A673 (cell line): ENCODE data around the gene TUT1. TPM values are rescaled to one million over a fixed set of nuclear protein-coding genes. Genes with fewer than 3 reads are reported as not detected.

Source experiments
- BruUV-seq: library from RNA; stranded (reverse); fragments of 400-500 nt; replicated peaks from 2 replicates; lab custom pipeline; 2021; lab: Mats Ljungman, UMichigan
- CTCF ChIA-PET: fragments of 300-600 bp; sonication (Branson Sonifier 250); formaldehyde crosslinking; loops from one replicate; lab custom pipeline; 2022; ENCODE audit warnings: antibody characterized with exemption; lab: Charles Lee
- POLR2A ChIA-PET: fragments of 300-600 bp; sonication (Branson Sonifier 250); formaldehyde crosslinking; loops from one replicate; lab custom pipeline; 2022; ENCODE audit warnings: antibody characterized with exemption; ENCODE audit not compliant: low non-redundant PET; lab: Charles Lee
- DNase-seq: peaks from one replicate; pipeline ENCODE4 v3.0.0-alpha.2; 2015; ENCODE audit warnings: low spot score
- H3K27ac ChIP-seq: fragments of 200-600 bp; sonication (generic); 2 replicates; pipeline ENCODE4 v1.5.1; 2016; ENCODE audit warnings: mixed run types, low read depth, mild to moderate bottlenecking, mixed read lengths, antibody characterized with exemption, low read length; ENCODE audit not compliant: poor library complexity, severe bottlenecking
- H3K27me3 ChIP-seq: fragments of 200-600 bp; sonication (generic); replicated peaks from 2 replicates; pipeline ENCODE4 v1.6.1; 2017; ENCODE audit warnings: mixed run types, low read depth, mild to moderate bottlenecking, mixed read lengths, antibody characterized with exemption, low read length; ENCODE audit not compliant: insufficient read depth, poor library complexity
- H3K36me3 ChIP-seq: fragments of 200-600 bp; sonication (generic); 2 replicates; pipeline ENCODE4 v1.6.1; 2016; ENCODE audit warnings: mixed run types, mild to moderate bottlenecking, mixed read lengths, antibody characterized with exemption, low read length; ENCODE audit not compliant: insufficient read depth, poor library complexity, severe bottlenecking
- H3K4me1 ChIP-seq: fragments of 200-600 bp; sonication (generic); 2 replicates; pipeline ENCODE4 v1.6.1; 2017; ENCODE audit warnings: mixed run types, mild to moderate bottlenecking, mixed read lengths, antibody characterized with exemption, low read length; ENCODE audit not compliant: insufficient read depth, poor library complexity, severe bottlenecking
- H3K4me3 ChIP-seq: fragments of 200-600 bp; sonication (generic); 2 replicates; pipeline ENCODE4 v1.5.1; 2016; ENCODE audit warnings: low read depth, mixed run types, mild to moderate bottlenecking, mixed read lengths, low read length; ENCODE audit not compliant: poor library complexity, severe bottlenecking
- H3K9me3 ChIP-seq: fragments of 200-600 bp; sonication (generic); 2 replicates; pipeline ENCODE4 v1.6.1; 2016; ENCODE audit warnings: mixed run types, low read depth, mild to moderate bottlenecking, mixed read lengths, antibody characterized with exemption, low read length; ENCODE audit not compliant: poor library complexity, severe bottlenecking
- EZH2 ChIP-seq: fragments of 200-600 bp; sonication (generic); IDR thresholded peaks from 2 replicates; pipeline ENCODE4 v1.6.1; 2017; ENCODE audit warnings: borderline replicate concordance, low read depth, mild to moderate bottlenecking, mixed read lengths, antibody characterized with exemption, low read length; ENCODE audit not compliant: poor library complexity, severe bottlenecking
- intact Hi-C: fragments of 100-400 bp; cut with micrococcal nuclease; formaldehyde crosslinking; loops from one replicate; pipeline ENCODE4 v1.10.0; 2022; ENCODE audit not compliant: unreplicated experiment
- total RNA-seq: library from RNA; stranded (reverse); gene quantifications from 2 replicates; pipeline ENCODE4 v1.2.3, GENCODE V29; 2021
- TF ChIP-seq, protein P1 (sequence below): fragments of 300-800, 200-600 bp; sonication (generic); conservative IDR thresholded peaks from 2 replicates; pipeline ENCODE4 v1.5.1; 2017; ENCODE audit warnings: low read depth, mild to moderate bottlenecking, antibody characterized with exemption, low read length, moderate library complexity, mixed read lengths

TUT1 gene
- total RNA-seq, 1 experiment from 2014 or later: 27.6 TPM

GRCh38 chr11:62555464-62556107 is 35.7 kb downstream of the TUT1 start:
- Histone ChIP-seq H3K4me1 (peaks cover 84% of the 10 kb centered on the region), H3K27ac (peak overlapping the region; percentile 77), H3K27me3 (no peaks in the 10 kb centered on the region), H3K36me3 (peaks cover 39% of the 10 kb centered on the region), H3K9me3 (no peaks in the 10 kb centered on the region), H3K4me3 (no peak overlapping the region)
- CTCF ChIA-PET: interaction anchor here (1.2 kb wide), 1 partner anchor 13 kb away, joined by 4 read pairs; no protein-coding TSS in a partner anchor
- no peak for DNase-seq
- no peak for TF ChIP-seq EZH2
- TF ChIP-seq, protein P1, sequence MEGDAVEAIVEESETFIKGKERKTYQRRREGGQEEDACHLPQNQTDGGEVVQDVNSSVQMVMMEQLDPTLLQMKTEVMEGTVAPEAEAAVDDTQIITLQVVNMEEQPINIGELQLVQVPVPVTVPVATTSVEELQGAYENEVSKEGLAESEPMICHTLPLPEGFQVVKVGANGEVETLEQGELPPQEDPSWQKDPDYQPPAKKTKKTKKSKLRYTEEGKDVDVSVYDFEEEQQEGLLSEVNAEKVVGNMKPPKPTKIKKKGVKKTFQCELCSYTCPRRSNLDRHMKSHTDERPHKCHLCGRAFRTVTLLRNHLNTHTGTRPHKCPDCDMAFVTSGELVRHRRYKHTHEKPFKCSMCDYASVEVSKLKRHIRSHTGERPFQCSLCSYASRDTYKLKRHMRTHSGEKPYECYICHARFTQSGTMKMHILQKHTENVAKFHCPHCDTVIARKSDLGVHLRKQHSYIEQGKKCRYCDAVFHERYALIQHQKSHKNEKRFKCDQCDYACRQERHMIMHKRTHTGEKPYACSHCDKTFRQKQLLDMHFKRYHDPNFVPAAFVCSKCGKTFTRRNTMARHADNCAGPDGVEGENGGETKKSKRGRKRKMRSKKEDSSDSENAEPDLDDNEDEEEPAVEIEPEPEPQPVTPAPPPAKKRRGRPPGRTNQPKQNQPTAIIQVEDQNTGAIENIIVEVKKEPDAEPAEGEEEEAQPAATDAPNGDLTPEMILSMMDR: no peak
- BruUV-seq: no TSS peak
- POLR2A ChIA-PET: interaction anchor here (0.7 kb wide), 1 partner anchor 470 kb away, joined by 4 read pairs; no protein-coding TSS in a partner anchor
- intact Hi-C loops: no loop called here

DNA sequence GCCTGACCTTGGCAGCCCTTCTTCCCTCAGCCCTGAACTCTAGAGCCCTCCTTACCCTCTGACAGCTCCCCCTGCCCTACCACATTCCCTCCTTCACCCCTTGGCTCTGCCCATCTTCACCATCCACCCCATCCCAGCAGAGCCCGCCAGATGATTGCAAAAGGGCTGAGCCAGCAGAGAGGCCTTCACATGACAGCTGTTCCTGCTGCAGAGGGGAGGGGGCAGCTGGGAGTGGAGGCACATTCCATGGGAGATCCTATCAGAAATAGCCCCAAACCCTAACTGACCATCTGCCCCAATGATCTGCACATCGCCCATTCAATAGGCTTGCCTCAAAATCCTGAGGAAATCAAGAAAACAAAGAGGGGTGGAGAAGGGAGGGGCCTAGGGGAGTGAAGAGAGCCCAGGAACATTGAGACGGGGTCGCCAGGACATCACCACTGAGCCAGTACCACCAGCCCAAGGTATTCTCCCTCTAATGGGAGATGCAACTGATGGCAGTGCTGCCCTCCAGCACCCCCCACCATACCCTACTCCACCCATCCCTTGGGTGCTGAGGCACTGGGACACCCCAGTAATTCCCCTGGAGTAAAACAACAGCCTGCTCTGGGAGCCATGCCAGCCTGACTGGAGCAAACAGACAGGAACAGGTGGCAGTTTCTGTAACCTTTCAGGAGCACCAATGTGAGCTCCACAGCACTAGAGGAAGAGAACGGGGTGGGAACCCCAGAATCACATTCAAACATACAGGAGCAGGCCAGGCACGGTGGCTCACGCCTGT is 36.7 kb downstream of the TUT1 start:
- Histone ChIP-seq H3K36me3 (peaks cover 29% of the 10 kb centered on the region), H3K4me3 (no peak overlapping the region), H3K4me1 (peaks cover 74% of the 10 kb centered on the region), H3K27ac (peak overlapping the region; percentile 90), H3K9me3 (no peaks in the 10 kb centered on the region), H3K27me3 (no peaks in the 10 kb centered on the region)
- no peak for TF ChIP-seq EZH2
- TF ChIP-seq, protein P1: no peak
- POLR2A ChIA-PET: no interaction called here
- BruUV-seq: no TSS peak
- intact Hi-C loops: no loop called here
- CTCF ChIA-PET: interaction anchor here (0.6 to 2.5 kb wide), 3 partner anchors 12 to 66 kb away, joined by 4 to 14 read pairs (median 6); no protein-coding TSS in a partner anchor
- no peak for DNase-seq

DNA sequence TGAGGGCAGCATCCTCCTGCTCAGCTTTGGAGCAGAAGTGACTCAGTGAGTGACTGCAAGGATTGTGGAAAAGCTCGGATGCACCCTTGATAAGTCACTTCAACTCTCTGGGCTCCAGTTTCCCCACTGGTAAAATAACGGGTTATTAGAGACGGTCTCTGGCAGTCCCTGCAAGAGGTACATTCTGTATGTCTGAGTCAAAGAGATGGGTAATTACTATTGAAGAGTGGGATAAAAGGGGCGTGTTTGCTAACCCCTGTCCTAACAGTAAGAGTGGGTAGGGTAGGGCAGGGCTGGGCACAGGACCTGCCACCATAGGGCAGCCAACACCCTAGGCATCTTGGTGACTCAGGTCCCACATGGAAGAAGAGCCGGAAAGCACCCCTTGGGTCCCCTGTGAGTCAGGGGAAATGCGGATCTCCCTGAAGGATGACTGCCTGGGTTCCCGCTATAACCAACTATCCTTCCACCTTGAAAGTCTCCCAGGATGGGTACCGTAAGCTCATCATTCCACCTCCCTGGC is 37.4 kb downstream of the TUT1 start:
- BruUV-seq: no TSS peak
- peaks cover 22% of the 10 kb centered on the region for H3K36me3 ChIP-seq
- ChIA-PET POLR2A (interaction anchor here (0.6 kb wide), 1 partner anchor 122 kb away, joined by 3 read pairs; no protein-coding TSS in a partner anchor), CTCF (interaction anchor here (0.6 to 2.5 kb wide), 2 partner anchors 11 to 66 kb away, joined by 6 to 14 read pairs; no protein-coding TSS in a partner anchor)
- no peak overlapping the region for H3K4me3 ChIP-seq
- TF ChIP-seq, protein P1: no peak
- no peak for TF ChIP-seq EZH2
- peak overlapping the region; percentile 90 for H3K27ac ChIP-seq
- DNase-seq: peak; percentile 71
- no peaks in the 10 kb centered on the region for H3K27me3 ChIP-seq
- no peaks in the 10 kb centered on the region for H3K9me3 ChIP-seq
- H3K4me1 ChIP-seq: peaks cover 68% of the 10 kb centered on the region
- intact Hi-C loops: no loop called here
